DMS53 treated with DMSO at 0.1 percent for 48 hours (cell line): Measurements from ENCODE around the gene TSPAN12.

Experiments
- DNase-seq: peaks from one replicate; lab custom pipeline; 2025; ENCODE audit not compliant: unreplicated experiment; lab: John Stamatoyannopoulos, UW

Gene TSPAN12

DNA sequence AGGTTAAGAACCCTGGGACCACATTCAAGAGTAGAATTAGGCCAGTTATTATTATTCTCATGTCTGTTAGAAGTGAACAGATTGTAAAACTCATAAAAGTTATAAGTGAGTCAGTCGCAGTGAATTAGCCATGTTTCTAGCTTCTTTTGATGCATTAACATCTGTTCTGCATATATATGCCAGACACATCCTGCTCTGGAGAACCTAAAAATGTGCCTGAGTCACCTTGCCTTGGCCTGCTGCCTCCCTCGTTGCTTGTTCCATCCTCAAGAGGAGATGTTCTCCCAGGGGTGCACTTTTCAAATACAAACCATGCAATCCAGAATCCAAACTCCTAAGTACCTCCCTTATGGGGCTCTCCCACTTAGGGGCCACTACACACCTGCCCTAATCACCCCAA lies 14.8 kb downstream of the TSPAN12 start:
- DNase-seq: no peak

DNA sequence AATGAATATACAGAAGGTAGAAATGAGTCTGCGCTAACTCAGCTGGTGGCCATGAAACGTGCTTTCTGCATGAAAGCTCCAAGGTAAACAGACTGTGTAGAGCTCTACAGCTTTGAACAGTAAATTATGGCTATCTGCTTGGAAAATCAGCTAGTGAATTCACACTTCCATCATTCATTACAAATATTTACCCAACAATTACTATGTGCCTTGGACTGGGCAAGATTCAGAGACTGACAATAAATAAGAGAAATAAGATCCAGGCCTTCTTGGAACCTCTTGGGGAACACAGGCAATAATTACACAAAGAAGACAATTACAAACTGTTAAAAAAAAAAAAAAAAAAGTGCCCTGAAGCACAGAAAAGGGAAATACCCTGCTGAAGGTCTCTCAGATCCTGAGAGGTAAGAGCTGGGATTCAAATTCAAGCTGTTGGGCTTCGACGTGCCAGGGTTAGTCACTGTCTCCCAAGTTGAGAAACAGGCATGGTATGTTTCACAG lies 15.8 kb downstream of the TSPAN12 start:
- DNase-seq: peak; percentile 94

DNA sequence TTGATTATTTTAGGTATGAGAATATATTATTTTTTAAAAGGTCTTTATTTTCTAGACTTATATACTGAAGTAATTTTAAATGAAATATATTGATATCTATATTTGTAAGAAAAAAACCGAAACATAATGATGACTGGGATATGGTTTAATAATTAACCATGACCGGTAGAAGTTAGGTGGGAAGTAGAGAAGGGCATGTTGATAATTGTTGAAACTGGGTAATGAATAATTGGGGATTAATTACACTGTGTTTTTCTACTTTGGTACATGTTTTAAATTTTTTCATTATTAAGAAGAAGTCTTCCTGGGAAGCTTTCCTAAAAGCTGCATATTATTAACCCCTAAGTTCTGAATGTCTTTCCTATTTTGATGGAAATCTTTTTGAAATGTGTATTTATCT lies 16.3 kb downstream of the TSPAN12 start:
- no peak for DNase-seq

DNA sequence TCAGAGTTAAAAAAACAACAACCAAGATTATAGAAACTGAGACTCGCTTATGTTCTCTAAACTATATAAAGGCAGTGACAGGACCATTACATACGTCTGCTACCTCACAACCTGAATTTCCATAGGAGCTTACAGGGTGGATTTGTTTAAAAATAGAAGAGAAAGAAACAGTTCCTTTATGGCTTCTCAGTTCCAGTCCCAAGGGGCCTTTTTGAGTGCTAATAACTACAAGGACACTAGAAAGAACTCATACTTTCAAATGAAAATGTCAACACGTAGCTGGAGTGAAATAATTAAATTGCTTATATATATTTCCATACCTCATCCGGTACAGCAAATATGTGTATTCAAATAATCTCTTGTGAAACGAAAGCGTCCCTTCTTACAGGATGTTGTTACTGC lies 19.7 kb downstream of the TSPAN12 start:
- DNase-seq: no peak

DNA sequence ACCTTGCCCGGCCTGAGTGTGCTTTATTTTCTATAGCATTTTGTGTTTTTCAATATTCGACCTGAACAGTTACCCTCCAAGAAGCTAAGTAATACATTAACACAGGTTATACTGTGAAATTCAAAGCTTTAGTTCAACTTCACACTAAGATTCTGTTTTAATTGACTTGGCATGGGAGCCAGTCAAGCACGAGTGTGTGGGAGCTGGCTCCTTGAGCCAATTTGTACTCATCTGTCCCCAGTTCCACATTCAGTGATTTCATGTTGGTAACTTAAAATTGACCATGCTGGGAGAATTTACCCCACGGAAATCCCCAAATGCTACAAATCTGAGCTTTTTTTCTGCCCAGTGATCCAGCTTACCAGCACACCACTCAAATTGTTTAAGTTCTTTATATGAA lies 20.3 kb downstream of the TSPAN12 start:
- no peak for DNase-seq

DNA sequence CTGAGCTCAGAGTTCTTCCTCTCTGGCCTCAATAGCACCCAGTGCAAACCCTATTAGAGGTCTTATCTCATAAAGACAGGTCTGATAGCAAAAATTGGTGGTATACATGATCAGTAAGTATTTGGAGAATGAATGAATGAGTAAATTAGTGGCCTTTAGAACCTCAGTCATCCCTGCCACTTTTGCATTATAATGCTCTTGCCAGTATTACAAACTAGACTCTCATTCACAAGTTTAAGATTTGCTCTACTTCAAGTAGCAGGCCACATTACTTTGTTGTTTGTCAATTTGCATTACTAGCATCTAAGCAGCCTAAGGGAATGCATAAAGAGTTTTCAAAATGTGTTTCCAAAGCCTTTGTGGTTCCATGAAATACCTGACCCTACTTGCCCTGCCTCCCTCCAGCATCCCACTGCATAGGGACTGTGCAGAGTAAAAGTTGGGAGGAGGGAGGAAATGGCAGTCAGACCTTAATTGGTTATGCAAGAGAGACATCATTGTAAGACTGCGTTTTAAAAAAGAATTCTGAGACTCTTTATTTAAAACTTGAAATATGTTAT lies 21.3 kb downstream of the TSPAN12 start:
- DNase-seq: no peak

DNA sequence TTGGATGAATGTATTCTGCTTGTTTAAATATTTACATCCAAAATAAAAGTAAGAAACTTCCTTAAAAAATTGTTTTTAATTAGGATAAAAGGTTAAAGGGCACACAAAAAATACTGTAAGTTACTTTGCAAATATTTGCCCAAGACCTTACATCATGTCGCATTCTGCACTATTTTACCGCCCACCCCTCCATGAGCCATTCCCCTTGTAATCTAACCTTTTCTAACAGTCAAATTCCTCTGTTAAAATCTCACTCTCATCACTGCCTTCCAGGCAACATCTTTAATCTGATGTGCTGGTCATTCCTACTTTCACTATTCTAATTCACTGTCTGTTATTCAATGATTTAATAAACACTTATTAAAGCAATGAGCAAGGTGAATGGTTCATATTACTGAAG lies 23.2 kb downstream of the TSPAN12 start:
- no peak for DNase-seq

DNA sequence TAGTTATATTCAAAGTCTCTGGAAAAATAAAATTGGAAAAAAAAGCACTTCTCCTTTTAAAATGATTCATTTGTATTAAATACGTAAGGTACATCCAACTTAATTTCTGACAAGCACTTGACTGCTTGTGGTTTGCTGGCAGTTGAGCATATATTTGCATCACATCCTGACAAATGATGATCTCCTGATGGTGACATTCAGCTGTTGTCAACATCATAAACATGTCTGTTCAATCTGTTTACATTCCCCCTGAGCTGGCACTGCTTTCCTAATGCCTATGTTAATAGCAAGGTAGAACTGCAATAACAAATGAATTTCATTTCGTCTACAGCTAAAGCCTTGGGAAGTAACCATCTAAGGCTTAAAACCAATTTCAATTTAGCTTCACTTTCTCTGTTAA lies 24.4 kb downstream of the TSPAN12 start:
- DNase-seq: peak; percentile 65

DNA sequence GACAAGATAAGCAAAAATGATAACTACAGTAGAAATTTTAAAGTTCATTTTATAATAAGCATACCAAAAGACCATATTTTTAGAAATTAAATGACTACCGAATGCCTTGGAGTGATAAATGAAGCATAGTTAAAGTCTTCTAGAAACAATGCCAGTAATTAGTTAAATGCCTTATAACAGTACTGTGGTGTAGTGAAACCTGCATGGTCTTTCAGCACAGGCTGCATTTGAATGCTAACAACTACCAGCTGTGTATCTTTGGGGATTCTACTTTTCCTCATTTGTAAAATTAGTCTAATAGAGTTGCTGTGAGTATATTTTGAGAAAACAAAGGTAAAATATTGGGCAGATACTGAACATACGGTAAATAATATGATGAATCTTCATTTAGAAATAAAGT lies 25.1 kb downstream of the TSPAN12 start:
- DNase-seq: no peak

DNA sequence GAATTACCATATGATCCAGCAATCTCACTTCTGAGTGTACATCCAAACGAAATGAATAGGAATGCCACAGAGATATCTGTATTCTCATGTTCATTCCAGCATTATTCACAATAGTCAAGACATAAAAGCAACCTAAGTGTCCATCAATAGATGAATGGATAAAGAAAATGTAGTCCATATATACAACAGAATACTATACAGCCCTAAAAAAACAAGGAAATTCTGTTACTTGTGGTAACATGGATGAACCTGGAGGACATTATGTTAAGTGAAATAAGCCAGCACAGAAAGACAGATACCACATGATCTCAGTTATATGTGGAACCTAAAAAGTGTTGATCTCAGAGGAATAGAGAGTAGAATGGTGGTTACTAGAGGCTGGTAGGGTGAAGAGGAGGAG lies 26.7 kb downstream of the TSPAN12 start:
- no peak for DNase-seq

DNA sequence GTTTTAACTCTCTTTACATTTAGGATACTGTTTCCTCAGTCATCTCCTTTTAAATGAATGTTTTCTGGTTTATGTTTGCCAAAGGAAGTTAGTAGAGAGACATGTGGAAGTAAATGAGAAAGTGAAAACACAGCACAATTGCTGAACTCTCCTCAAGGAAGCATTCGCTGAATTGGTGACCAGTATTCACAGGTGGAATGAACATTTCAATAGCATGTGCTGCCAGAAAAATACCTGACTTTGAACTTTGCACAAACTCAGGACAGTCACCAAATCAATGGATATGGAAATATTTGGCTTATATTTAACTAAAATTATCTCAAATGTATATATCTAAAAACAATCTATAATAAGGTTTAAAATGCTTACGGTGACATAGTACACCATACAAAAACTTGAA lies 28.5 kb downstream of the TSPAN12 start:
- DNase-seq: no peak

DNA sequence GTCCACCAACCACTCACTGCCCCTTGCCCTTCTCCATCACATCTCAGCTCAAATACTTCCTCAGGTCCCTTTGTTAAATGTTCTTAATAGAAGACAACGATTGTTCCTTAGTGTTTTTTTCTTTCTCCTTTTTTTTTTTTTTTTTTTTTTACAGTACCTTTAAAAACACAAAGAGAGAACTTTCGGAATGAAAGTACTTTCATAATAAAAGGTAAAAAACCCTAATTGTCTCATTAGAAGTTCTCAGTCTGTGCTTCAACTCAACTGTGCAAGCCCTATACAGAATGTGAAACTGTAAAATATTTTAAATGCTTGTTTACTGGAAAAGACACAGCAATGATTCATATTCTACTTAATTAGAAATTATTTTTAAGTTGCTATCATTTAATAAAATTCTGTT lies 29.4 kb downstream of the TSPAN12 start:
- no peak for DNase-seq

DNA sequence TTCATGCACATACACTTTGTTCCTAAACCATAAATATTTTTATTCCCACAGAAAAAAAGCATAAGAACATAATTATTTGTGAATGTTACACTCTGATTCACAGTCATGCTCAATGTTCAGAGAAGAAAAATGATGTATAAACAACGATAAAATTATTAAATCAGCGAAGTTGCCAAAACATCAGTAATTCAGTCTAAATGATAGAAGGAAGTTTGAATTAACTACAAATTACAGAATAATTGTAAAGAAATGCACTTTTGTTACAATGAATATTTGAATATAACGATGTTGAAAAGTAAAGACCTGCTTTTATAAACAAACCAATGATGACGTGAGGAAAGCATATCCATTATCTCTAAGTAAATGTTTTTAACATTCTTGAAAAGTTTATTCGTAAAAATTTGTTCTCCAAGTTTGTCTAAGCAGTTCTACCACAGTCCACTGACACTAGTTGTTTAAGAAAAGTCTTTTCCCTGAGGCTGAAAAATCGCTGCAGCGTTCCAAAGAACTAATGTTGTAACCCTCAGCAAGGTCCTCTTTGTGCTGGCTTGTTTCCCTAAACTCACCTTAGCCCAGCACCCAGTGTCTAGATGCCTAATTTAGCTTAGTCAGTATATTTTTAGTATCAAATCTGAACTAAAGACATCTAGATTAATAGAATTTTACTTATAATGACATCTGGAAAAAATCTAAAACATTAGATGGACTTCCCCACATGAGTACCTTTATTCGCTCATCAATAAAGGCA lies 30.4 kb downstream of the TSPAN12 start:
- no peak for DNase-seq

DNA sequence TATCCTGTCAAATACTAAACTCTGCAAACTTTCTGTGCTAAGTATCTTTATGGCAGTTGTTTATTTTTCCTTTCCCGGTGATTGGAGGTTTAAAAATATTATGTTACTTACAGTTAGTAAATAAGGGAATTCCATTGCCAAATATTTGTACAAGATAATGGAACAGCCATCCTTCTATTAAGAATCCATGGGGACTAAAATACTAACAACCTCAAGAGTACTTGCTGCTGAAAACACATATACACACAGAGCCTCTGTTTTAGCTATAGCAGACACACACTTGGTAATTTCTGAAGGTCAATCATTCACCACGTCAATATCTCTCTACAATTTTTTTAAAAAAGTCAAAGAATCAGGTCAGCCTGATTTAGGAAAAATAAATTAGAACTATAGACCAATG lies 32.4 kb downstream of the TSPAN12 start:
- peak; percentile 24 for DNase-seq

DNA sequence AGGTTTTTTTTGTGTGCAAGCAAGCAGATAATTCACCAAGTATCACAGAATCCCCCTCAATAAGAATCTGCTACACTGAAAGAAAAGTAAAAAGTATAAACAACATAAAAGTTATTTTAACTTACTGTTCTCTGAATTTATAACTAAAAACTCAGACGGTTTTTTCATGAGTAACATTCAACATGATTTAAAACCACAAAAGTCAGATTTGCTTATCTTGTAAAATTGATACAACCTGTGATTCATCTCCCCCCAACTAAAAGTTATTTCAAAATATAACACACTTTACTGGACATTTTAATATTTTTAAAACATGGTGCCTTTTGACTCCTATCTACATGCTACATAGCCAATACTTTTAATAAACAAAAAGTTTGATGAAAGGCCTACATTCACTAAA lies 32.8 kb downstream of the TSPAN12 start:
- no peak for DNase-seq

DNA sequence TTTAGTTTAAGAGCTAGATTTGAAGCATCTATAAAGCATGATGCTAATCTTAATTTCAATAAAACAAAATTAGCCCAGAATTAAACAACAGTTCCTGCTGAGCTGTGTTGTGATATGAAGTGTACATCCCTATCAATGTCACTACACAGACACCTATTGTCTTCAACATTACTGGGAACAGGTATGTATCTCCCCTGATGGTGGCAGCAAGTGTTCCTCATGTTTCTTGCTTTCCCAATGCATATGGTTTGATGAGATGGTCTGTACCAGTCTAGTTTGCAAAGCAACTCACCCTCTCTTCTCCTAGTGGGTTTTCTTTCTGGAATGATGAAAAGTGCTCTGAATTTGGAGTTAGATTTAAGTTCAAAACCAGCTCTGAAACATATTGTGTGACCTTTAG lies 38.1 kb downstream of the TSPAN12 start:
- DNase-seq: peak; percentile 30

DNA sequence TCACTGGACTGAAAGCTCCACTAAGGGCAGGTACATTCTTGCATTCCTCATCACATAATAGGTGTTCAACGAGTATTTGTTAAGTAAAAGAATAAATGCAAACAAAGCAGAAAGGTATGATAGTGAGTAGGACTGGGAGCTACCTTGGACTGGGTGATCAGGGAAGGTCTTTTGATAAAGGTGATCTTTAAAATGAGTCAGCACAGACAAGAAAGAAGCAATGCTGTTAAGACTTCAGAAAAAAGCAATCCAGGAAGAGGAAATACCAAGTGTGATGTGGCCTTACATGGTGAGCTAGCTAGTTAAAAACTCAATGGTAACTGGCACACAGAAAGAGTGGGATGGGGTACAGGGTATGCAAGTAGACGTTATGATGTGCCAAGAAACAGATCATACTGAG lies 40.1 kb downstream of the TSPAN12 start:
- no peak for DNase-seq

DNA sequence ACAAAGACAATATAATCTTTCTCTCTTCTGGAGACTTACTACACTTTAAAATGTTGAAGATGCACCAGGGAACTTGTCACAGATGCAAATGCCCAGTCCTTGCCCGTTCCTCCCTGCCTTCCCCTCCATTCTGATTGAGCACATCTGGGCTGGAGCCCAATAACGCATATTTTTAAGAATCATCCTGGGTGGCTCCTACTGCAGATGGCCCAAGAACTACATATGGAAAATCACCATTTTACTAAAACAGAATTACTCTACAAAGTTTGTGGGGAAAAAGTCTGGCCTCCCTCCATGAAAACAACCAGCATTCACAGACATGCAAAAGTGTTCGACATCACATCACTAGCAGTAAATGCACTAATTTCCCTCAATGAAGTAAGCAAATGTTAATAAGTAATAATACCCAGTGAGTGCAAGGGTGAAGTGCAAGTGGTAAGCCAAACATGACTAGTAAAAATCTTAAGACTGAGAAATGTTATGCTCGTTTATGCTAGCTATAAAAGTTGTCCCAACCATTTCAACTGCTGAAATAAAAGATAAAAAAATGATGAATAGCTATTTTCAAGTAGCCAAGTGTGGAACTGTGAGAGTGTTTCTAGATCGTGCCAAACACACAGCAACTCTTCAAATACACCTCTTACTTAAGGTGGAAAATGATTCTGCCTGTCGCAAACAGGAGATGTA lies 43.5 kb downstream of the TSPAN12 start:
- no peak for DNase-seq

DNA sequence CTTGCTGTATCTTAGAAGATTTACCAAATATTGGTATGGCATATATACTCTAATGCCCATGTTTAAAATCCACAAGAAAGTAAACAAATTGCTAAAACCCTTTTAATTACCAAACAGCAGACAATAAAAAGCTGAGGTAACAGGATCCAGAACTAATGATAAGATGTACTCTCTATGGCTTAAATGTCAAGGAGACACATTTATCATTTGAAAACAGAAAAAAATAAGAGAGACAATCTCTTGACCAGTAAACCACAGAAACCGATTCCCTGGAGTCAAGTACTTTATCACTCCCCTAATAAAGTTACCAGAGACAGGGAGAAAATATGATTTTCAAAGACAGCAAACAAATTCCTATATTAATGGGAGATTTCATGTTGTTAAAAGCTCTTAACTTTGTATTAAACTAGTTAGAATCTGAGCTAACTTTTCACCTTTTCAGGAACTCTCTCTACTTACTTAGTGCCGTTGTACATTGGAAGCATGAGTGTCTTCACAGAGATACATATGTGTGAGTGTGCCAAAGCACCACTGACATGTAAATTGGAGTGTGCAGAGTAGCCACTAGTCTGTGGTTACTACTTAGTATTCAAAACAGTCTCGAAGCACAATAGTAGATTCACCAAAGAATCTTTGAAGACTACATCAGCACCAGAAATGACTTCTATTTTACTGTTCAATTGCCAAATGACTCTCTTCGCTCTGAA lies 44.2 kb downstream of the TSPAN12 start:
- DNase-seq: no peak

DNA sequence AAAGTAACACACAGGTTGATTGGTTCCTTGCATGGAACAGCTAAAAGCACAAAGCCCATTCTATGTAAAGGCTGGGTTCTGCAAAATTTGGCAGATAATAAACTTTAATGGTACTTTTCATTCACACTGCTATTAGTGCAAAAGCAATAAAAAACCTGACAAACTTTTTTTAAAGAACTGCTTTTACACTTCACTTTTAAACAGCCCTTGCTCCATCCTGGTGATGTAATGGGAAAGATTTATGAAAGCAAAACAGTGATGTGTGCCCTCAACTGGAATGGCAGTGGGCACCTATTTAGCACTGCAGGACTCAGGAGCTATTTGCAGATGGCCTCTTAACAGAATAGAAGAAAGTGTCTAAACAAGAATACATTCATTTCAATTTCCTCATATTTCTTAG lies 44.9 kb downstream of the TSPAN12 start:
- DNase-seq: no peak

DNA sequence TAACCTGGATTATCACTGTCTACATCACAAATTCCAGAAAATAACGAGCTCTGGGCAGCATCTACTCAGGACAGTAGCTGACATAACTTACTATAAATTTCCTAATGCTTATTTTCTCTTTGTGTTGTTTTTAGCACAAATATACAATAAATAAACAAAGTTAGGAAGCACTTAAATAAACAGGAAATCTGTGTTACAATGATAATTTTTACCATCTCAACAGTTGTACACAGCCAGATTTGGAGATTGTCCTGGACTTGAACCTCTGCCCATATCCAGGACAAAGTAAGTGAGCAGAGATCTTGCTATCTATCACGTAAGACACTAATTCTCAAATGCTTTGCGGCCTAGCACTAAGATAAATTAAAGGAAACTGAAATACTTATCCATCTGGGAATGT lies 48.7 kb downstream of the TSPAN12 start:
- no peak for DNase-seq

DNA sequence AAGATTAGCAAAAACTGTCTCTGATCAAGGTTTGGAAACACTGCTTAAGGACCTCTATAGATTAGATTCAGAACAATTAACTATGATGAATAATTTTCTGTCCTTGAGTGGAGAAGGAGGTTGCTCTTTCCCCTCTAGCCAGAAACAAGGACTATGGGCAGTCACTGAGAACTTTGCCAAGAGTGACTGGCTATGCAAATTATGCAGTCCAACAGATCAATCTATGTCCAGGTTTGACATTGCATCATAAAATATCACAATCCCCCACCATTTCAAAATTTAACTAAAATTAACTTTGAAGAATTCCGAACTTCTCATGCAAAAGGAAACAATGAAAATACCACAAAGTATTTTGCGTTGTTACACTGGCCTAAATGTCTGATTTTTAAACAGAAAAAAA lies 50.6 kb downstream of the TSPAN12 start:
- no peak for DNase-seq
